Natural killer cell (primary cell): ENCODE results near the gene BOD1. TPM values are rescaled to one million over a fixed set of nuclear protein-coding genes. Genes with fewer than 3 reads are reported as not detected.
A peak's percentile ranks its signal among the peaks of the same experiment; 100 is the strongest.

ENCODE experiments used
- ATAC-seq, 3 donors: fragments of 150-1000 bp in 2 of 3; fragments of 200-7000 bp in 1 of 3; cut with Tn5 transposase; 1 replicate in 1 of 3; 2 replicates in 2 of 3; pipeline ENCODE4 v1.10.0; 2021; ENCODE audit warnings: mild to moderate bottlenecking in 2 of 3, moderate library complexity in 2 of 3
- DNase-seq, 2 donors: peaks; one replicate each; pipeline versions ENCODE4 v3.0.0 to v3.0.0-alpha.2; 2013 to 2021; ENCODE audit warnings: mixed read lengths in 1 of 2
- H3K27ac ChIP-seq: one replicate; pipeline ENCODE4 v1.5.1; 2013; ENCODE audit warnings: mild to moderate bottlenecking, low read length
- H3K27me3 ChIP-seq: one replicate; pipeline ENCODE4 v1.6.1; 2013; ENCODE audit warnings: low read length; ENCODE audit not compliant: control insufficient read depth, insufficient read depth
- H3K36me3 ChIP-seq: one replicate; pipeline ENCODE4 v1.6.1; 2013; ENCODE audit warnings: low read length; ENCODE audit not compliant: control insufficient read depth, insufficient read depth
- H3K4me1 ChIP-seq: one replicate; pipeline ENCODE4 v1.6.1; 2013; ENCODE audit warnings: low read length; ENCODE audit not compliant: control insufficient read depth, insufficient read depth
- H3K4me3 ChIP-seq: one replicate; pipeline ENCODE4 v1.5.1; 2013; ENCODE audit warnings: low read length
- H3K9me3 ChIP-seq: one replicate; pipeline ENCODE4 v1.6.1; 2013; ENCODE audit warnings: low read length; ENCODE audit not compliant: control insufficient read depth, insufficient read depth
- H3K27ac Mint-ChIP-seq, 2 donors: one replicate each; pipeline ENCODE4 v1.8.0; 2022; ENCODE audit warnings: mild to moderate bottlenecking in 2 of 2, mixed read lengths in 2 of 2, moderate library complexity in 1 of 2
- H3K27me3 Mint-ChIP-seq, 2 donors: one replicate each; pipeline ENCODE4 v1.8.0; 2022; ENCODE audit warnings: low read depth in 2 of 2, mixed read lengths in 2 of 2
- H3K36me3 Mint-ChIP-seq: one replicate; pipeline ENCODE4 v1.8.0; 2022; ENCODE audit warnings: mixed read lengths
- H3K4me1 Mint-ChIP-seq, 2 donors: one replicate each; pipeline ENCODE4 v1.8.0; 2022; ENCODE audit warnings: mixed read lengths in 2 of 2
- H3K4me3 Mint-ChIP-seq: one replicate; pipeline ENCODE4 v1.8.0; 2022; ENCODE audit warnings: mild to moderate bottlenecking, moderate library complexity, mixed read lengths
- H3K9me3 Mint-ChIP-seq, 2 donors: one replicate each; pipeline ENCODE4 v1.8.0; 2022; ENCODE audit warnings: mixed read lengths in 2 of 2
- WGBS: methylation state at CpG from one replicate; pipeline ENCODE4 v1.1.7; 2013; ENCODE audit warnings: missing lambda C conversion rate; ENCODE audit not compliant: insufficient coverage; 5-methylcytosine and 5-hydroxymethylcytosine counted together
- intact Hi-C: fragments of 100-400 bp; cut with micrococcal nuclease; formaldehyde crosslinking; loops from one replicate; pipeline ENCODE4 v1.14.2; 2022
- total RNA-seq, 4 donors: library from RNA; stranded (reverse); fragments of 120-200 nt in 1 of 4; gene quantifications; one replicate each; pipeline versions ENCODE4 v1.2.3 to v1.2.4, GENCODE V29; 2013 to 2022
- TF ChIP-seq, protein P1 (sequence below): fragments of 200-600 bp; IDR thresholded peaks from one replicate; pipeline ENCODE4 v1.8.0; 2022; ENCODE audit warnings: antibody characterized with exemption

The BOD1 gene
- total RNA-seq, 3 donors from 2014 or later (not counting 1 experiment from before 2014, with no cell fraction given), result 11.0 to 19.9 (median 16.6) TPM

GRCh38 chr5:173620784-173621183 lies 4.3 kb upstream of the BOD1 start:
- H3K27me3 Mint-ChIP-seq, result peaks cover 0 to 4% of the 10 kb centered on the region in 2 donors
- ATAC-seq, result no peak
- no peak for DNase-seq
- H3K4me3 Mint-ChIP-seq, result no peak overlapping the region
- peaks cover 4% of the 10 kb centered on the region for H3K4me1 ChIP-seq
- H3K36me3 ChIP-seq, result no peaks in the 10 kb centered on the region
- 25% methylated on average over 2 of the region's 3 CpGs for WGBS
- H3K27me3 ChIP-seq, result no peaks in the 10 kb centered on the region
- no peak overlapping the region for H3K27ac ChIP-seq
- intact Hi-C loops, result no loop called here
- no peaks in the 10 kb centered on the region for H3K9me3 ChIP-seq
- H3K36me3 Mint-ChIP-seq, result no peaks in the 10 kb centered on the region
- no peak overlapping the region for H3K4me3 ChIP-seq
- H3K27ac Mint-ChIP-seq, result no peak overlapping the region
- TF ChIP-seq, protein P1, sequence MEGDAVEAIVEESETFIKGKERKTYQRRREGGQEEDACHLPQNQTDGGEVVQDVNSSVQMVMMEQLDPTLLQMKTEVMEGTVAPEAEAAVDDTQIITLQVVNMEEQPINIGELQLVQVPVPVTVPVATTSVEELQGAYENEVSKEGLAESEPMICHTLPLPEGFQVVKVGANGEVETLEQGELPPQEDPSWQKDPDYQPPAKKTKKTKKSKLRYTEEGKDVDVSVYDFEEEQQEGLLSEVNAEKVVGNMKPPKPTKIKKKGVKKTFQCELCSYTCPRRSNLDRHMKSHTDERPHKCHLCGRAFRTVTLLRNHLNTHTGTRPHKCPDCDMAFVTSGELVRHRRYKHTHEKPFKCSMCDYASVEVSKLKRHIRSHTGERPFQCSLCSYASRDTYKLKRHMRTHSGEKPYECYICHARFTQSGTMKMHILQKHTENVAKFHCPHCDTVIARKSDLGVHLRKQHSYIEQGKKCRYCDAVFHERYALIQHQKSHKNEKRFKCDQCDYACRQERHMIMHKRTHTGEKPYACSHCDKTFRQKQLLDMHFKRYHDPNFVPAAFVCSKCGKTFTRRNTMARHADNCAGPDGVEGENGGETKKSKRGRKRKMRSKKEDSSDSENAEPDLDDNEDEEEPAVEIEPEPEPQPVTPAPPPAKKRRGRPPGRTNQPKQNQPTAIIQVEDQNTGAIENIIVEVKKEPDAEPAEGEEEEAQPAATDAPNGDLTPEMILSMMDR, result no peak
- H3K4me1 Mint-ChIP-seq, result peaks cover 6 to 8% of the 10 kb centered on the region in 2 donors
- no peaks in the 10 kb centered on the region for H3K9me3 Mint-ChIP-seq

- Histone ChIP-seq H3K27ac (no peak overlapping the region), H3K36me3 (no peaks in the 10 kb centered on the region), H3K4me3 (no peak overlapping the region), H3K4me1 (peaks cover 11% of the 10 kb centered on the region), H3K27me3 (no peaks in the 10 kb centered on the region), H3K9me3 (no peaks in the 10 kb centered on the region)
- Mint-ChIP-seq H3K27me3 (no peaks in the 10 kb centered on the region), H3K4me3 (no peak overlapping the region), H3K36me3 (no peaks in the 10 kb centered on the region), H3K27ac (no peak overlapping the region), H3K9me3 (no peaks in the 10 kb centered on the region), H3K4me1 (peaks cover 23 to 26% of the 10 kb centered on the region in 2 donors)
- 18% methylated on average over 7 of the region's 7 CpGs for WGBS
- ATAC-seq, result no peak
- peak in 1 of 2 donors; percentile 80 for DNase-seq
- intact Hi-C loops, result loop anchor here (1.0 to 5.0 kb wide), 3 partner anchors 306 to 693 kb away; no protein-coding TSS in a partner anchor
- TF ChIP-seq, protein P1, result peak; percentile 62
These were observed 2.6 kb upstream of the BOD1 start for GRCh38 chr5:173618927-173619519.

DNA sequence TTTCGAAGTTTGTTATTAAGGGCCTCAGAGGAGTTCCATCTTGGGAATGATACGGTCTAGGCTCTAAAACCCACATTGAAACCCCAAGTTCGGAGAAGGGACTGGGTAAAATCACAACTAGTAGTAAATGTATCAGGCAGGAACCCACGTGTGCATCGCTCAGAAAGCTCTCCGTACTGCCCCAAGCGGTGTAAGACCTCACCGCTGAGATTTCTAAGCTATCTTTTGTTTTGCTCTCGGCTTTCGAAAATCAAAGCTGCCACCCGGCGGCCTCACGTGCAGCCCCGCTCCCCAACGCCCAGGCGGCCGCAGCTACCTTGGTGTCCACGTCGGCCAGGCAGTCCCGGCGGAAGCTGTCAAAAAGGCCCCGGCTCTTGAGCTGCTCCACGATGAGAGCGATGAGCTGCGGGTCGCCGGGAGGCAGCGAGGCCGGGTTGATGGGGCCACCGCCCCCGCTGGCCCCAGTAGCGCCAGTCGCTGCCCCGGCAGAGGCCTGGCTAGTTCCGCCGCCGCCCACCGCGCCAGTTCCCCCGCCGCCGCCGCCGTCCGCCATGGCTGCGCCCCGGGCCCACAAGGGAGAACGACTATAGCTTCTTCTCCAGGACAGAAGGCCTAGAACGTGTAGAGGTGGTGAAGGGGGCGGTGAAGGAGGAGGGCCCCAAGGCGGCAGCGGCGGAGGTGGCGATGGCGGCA lies 420 bp downstream of the BOD1 start:
- Mint-ChIP-seq H3K27me3 (no peaks in the 10 kb centered on the region), H3K4me3 (peak overlapping the region; percentile 84), H3K4me1 (peaks cover 28 to 32% of the 10 kb centered on the region in 2 donors), H3K9me3 (no peaks in the 10 kb centered on the region), H3K36me3 (no peaks in the 10 kb centered on the region), H3K27ac (peak overlapping the region; percentile 88 to 93)
- Histone ChIP-seq H3K4me3 (peak overlapping the region; percentile 77), H3K27me3 (no peaks in the 10 kb centered on the region), H3K27ac (peak overlapping the region; percentile 84), H3K9me3 (no peaks in the 10 kb centered on the region), H3K36me3 (peaks cover 12% of the 10 kb centered on the region), H3K4me1 (peaks cover 11% of the 10 kb centered on the region)
- WGBS, result under 1% methylated on average over 55 of the region's 55 CpGs
- DNase-seq (peak; percentile 61 to 87), ATAC-seq (peak; percentile 59 to 78 (median 61))
- intact Hi-C loops, result loop anchor here (1.0 to 5.0 kb wide), 3 partner anchors 272 to 696 kb away; partner anchors contain the start of gene CPEB4
- TF ChIP-seq, protein P1, result peak; percentile 73
